A549 (cell line): ENCODE results near the gene ARHGAP42. TPM values are rescaled to one million over a fixed set of nuclear protein-coding genes. Genes with fewer than 3 reads are reported as not detected.

ENCODE experiments used
- ATAC-seq, 2 experiments: fragments of 200-7000 bp in 1 of 2; fragments of >200 bp in 1 of 2; cut with Nextera tagmentation in 1 of 2; cut with Tn5 transposase in 1 of 2; 3 replicates each; pipeline versions ENCODE4 v1.8.0 to v1.9.1; 2018 to 2020; ENCODE audit warnings: mild to moderate bottlenecking in 1 of 2, moderate library complexity in 1 of 2
- CTCF ChIA-PET: fragments of 300-600 bp; sonication (Branson Sonifier 250); formaldehyde crosslinking; extraction: SDS; loops from one replicate; lab custom pipeline; 2021; ENCODE audit warnings: antibody characterized with exemption, inconsistent platforms; lab: Yijun Ruan, JAX
- POLR2A ChIA-PET: fragments of 350-600 bp; formaldehyde crosslinking; extraction: SDS; loops from one replicate; lab custom pipeline; 2021; ENCODE audit warnings: antibody characterized with exemption, inconsistent platforms; lab: Yijun Ruan, JAX
- DNase-seq, 2 experiments: peaks; one replicate each; pipeline versions ENCODE4 v3.0.0 to v3.0.0-alpha.2; 2011 to 2016; ENCODE audit warnings: low read depth in 1 of 2, low spot score in 1 of 2
- FAIRE-seq: peaks from 2 replicates; lab custom pipeline; 2011; peaks lifted over from hg19 to GRCh38; lab: Jason Lieb, UNC
- H3K27ac ChIP-seq, 2 experiments: fragments of >200 bp; sonication (Bioruptor Twin); formaldehyde crosslinking; 3 replicates each; pipeline ENCODE4 v1.5.1; 2016 to 2017
- H3K4me1 ChIP-seq: fragments of >200 bp; sonication (Bioruptor Twin); formaldehyde crosslinking; 3 replicates; pipeline ENCODE4 v1.6.1; 2016
- H3K4me2 ChIP-seq: fragments of >200 bp; sonication (Bioruptor Twin); formaldehyde crosslinking; 3 replicates; pipeline ENCODE4 v1.6.1; 2016
- H3K4me3 ChIP-seq: fragments of >200 bp; sonication (Bioruptor Twin); formaldehyde crosslinking; 3 replicates; pipeline ENCODE4 v1.5.1; 2016
- H3K9me3 ChIP-seq: fragments of >200 bp; sonication (Bioruptor Twin); formaldehyde crosslinking; 3 replicates; pipeline ENCODE4 v1.6.1; 2016
- CBX8 ChIP-seq: fragments of 200-600 bp; sonication (generic); IDR thresholded peaks from 2 replicates; pipeline ENCODE4 v1.6.1; 2016
- CEBPB ChIP-seq, 2 experiments: fragments of >200 bp in 1 of 2; sonication (Bioruptor Twin) in 1 of 2; formaldehyde crosslinking in 1 of 2; IDR thresholded peaks; 2 replicates each; pipeline ENCODE4 v1.6.1; 2012 to 2016
- EHF ChIP-seq: fragments of 250-450 bp; sonication (Bioruptor Pico); IDR thresholded peaks from 2 replicates; pipeline ENCODE4 v1.5.0; 2020; ENCODE audit warnings: mild to moderate bottlenecking
- EHMT2 ChIP-seq: fragments of 200-600 bp; sonication (generic); IDR thresholded peaks from 2 replicates; pipeline ENCODE4 v1.6.1; 2016; ENCODE audit warnings: antibody characterized with exemption, low read depth, mild to moderate bottlenecking, moderate library complexity
- FOSL2 ChIP-seq, 2 experiments: fragments of 450-650 bp in 1 of 2; fragments of >200 bp in 1 of 2; sonication (Bioruptor Twin) in 1 of 2; formaldehyde crosslinking; IDR thresholded peaks; 2 replicates each; pipeline versions ENCODE4 v1.5.0 to v1.6.1; 2016 to 2020; ENCODE audit warnings: mild to moderate bottlenecking in 1 of 2, moderate library complexity in 1 of 2
- FOXS1 ChIP-seq: fragments of 250-450 bp; sonication (Bioruptor Pico); IDR thresholded peaks from 2 replicates; pipeline ENCODE4 v1.5.0; 2020; ENCODE audit warnings: mild to moderate bottlenecking, moderate library complexity
- GATA3 ChIP-seq: IDR thresholded peaks from 2 replicates; pipeline ENCODE4 v1.6.1; 2012; ENCODE audit warnings: borderline replicate concordance
- HEYL ChIP-seq: fragments of 250-450 bp; sonication (Bioruptor Pico); IDR thresholded peaks from 2 replicates; pipeline ENCODE4 v1.8.0; 2021; ENCODE audit warnings: mild to moderate bottlenecking, moderate library complexity
- HMGXB4 ChIP-seq: fragments of 250-450 bp; sonication (Bioruptor Pico); IDR thresholded peaks from 2 replicates; pipeline ENCODE4 v1.5.0; 2021; ENCODE audit warnings: mild to moderate bottlenecking, moderate library complexity, borderline replicate concordance
- HOXB13 ChIP-seq: fragments of 250-450 bp; sonication (Bioruptor Pico); IDR thresholded peaks from 2 replicates; pipeline ENCODE4 v1.5.0; 2020; ENCODE audit warnings: low read depth, mild to moderate bottlenecking, moderate library complexity
- JUN ChIP-seq, 2 experiments: fragments of >200 bp; sonication (Bioruptor Twin); formaldehyde crosslinking; IDR thresholded peaks; 2 replicates in 1 of 2; 3 replicates in 1 of 2; pipeline ENCODE4 v1.6.1; 2016 to 2017
- KDM5A ChIP-seq: fragments of 200-600 bp; sonication (generic); IDR thresholded peaks from 2 replicates; pipeline ENCODE4 v1.6.1; 2016; ENCODE audit warnings: antibody characterized with exemption, mild to moderate bottlenecking
- MAFK ChIP-seq: fragments of 450-650 bp; IDR thresholded peaks from 2 replicates; pipeline ENCODE4 v1.6.1; 2014; ENCODE audit not compliant: partially characterized antibody
- MAZ ChIP-seq: fragments of 150-350 bp; IDR thresholded peaks from 2 replicates; pipeline ENCODE4 v1.6.1; 2014; ENCODE audit warnings: antibody characterized with exemption, low read depth, low read length, borderline replicate concordance
- MYC ChIP-seq: IDR thresholded peaks from 2 replicates; pipeline ENCODE4 v1.6.1; 2012; ENCODE audit warnings: mild to moderate bottlenecking, inconsistent platforms, low read length, improper control_type of control experiment, borderline replicate concordance
- NFE2L2 ChIP-seq: fragments of 150-350 bp; conservative IDR thresholded peaks from 2 replicates; pipeline ENCODE4 v1.6.1; 2014; ENCODE audit warnings: low read length
- PHF8 ChIP-seq: fragments of 200-600 bp; sonication (generic); IDR thresholded peaks from 2 replicates; pipeline ENCODE4 v1.6.1; 2016; ENCODE audit warnings: low read depth, mild to moderate bottlenecking, antibody characterized with exemption, moderate library complexity, borderline replicate concordance
- POLR2A ChIP-seq: IDR thresholded peaks from 2 replicates; pipeline ENCODE4 v1.6.1; 2012; ENCODE audit warnings: mild to moderate bottlenecking, low read length
- POLR2AphosphoS2 ChIP-seq: conservative IDR thresholded peaks from 2 replicates; pipeline ENCODE4 v1.6.1; 2012; ENCODE audit warnings: low read length, improper control_type of control experiment, inconsistent platforms
- REST ChIP-seq: fragments of 200-600 bp; sonication (generic); IDR thresholded peaks from 2 replicates; pipeline ENCODE4 v1.6.1; 2016; ENCODE audit warnings: antibody characterized with exemption, mild to moderate bottlenecking, moderate library complexity
- RFX5 ChIP-seq: fragments of 450-650 bp; IDR thresholded peaks from 2 replicates; pipeline ENCODE4 v1.7.1; 2014; ENCODE audit warnings: antibody characterized with exemption, mild to moderate bottlenecking, moderate library complexity
- RNF2 ChIP-seq: fragments of 200-600 bp; sonication (generic); IDR thresholded peaks from 2 replicates; pipeline ENCODE4 v1.6.1; 2016; ENCODE audit warnings: low read depth, mild to moderate bottlenecking, antibody characterized with exemption, moderate library complexity, borderline replicate concordance
- SREBF2 ChIP-seq: fragments of 450-650 bp; IDR thresholded peaks from 2 replicates; pipeline ENCODE4 v1.6.1; 2014; ENCODE audit warnings: mild to moderate bottlenecking, moderate library complexity
- TP53 ChIP-seq: fragments of 250-450 bp; sonication (Bioruptor Pico); IDR thresholded peaks from 2 replicates; pipeline ENCODE4 v1.5.0; 2021; ENCODE audit warnings: mild to moderate bottlenecking, moderate library complexity
- ZNF302 ChIP-seq: fragments of 250-450 bp; sonication (Bioruptor Pico); IDR thresholded peaks from 2 replicates; pipeline ENCODE4 v1.9.0; 2021; ENCODE audit warnings: inconsistent platforms, mild to moderate bottlenecking, moderate library complexity
- WGBS: methylation state at CpG from one replicate; pipeline ENCODE4 v1.1.6; 2017; ENCODE audit errors: missing lambda C conversion rate; 5-methylcytosine and 5-hydroxymethylcytosine counted together
- polyA plus RNA-seq, 4 experiments: library from polyadenylated mRNA; depleted of rRNA in 3 of 4; stranded (reverse); fragments of >200 nt; fragmentation: RNase III in 1 of 4; extraction: RNeasy Plus Mini Kit Qiagen cat#74134 plus additional on column Dnase treatment in 1 of 4; gene quantifications; 2 replicates in 3 of 4; 3 replicates in 1 of 4; pipeline ENCODE4 v1.2.3, GENCODE V29; 2011 to 2017

The ARHGAP42 gene
- polyA plus RNA-seq, 2 of the 4 experiments (the other 2 are of a cell fraction) = 5.1 to 17.0 TPM

- peak in 1 of 2 experiments; percentile 29 for DNase-seq
- H3K4me1 ChIP-seq = peaks cover 33% of the 10 kb centered on the region; the same call in 2 of the 3 replicates
- peak overlapping the region in 1 of 2 experiments; percentile 11; a peak in 2 of 6 replicates for H3K27ac ChIP-seq
- ChIA-PET CTCF (interaction anchor here (1.7 kb wide), 1 partner anchor 9 kb away, joined by 6 read pairs; no protein-coding TSS in a partner anchor), POLR2A (no interaction called here)
- 59% methylated on average over 5 of the region's 5 CpGs for WGBS
- H3K4me2 ChIP-seq = 0 out of 3 replicates have a peak overlapping the region, but pooled peaks have one; percentile 25
- H3K9me3 ChIP-seq = no peaks in the 10 kb centered on the region
- TF ChIP-seq RNF2 (no peak), GATA3 (no peak), PHF8 (no peak), HMGXB4 (no peak), EHF (CRISPR knock-in tag) (no peak), ZNF302 (CRISPR knock-in tag) (no peak), POLR2A (no peak), JUN (IDR thresholded peaks at IDR 0.05) (no peak), CBX8 (no peak), KDM5A (no peak), SREBF2 (no peak), TP53 (CRISPR knock-in tag) (no peak), POLR2AphosphoS2 (no peak), RFX5 (no peak), NFE2L2 (no peak), MYC (no peak), CEBPB (IDR thresholded peaks at IDR 0.05) (no peak), HEYL (CRISPR knock-in tag) (no peak), MAFK (no peak)
- no peak for FAIRE-seq
- ATAC-seq = peak in 1 of 2 experiments; percentile 65; a peak in 3 of 6 replicates
- H3K4me3 ChIP-seq = no peak overlapping the region
Observed at GRCh38 chr11:100785148-100785983, 98.3 kb downstream of the ARHGAP42 start.

GRCh38 chr11:100788561-100789295 is 101.6 kb downstream of the ARHGAP42 start:
- POLR2A ChIA-PET = no interaction called here

GRCh38 chr11:100789500-100789899 is 102.4 kb downstream of the ARHGAP42 start:
- Histone ChIP-seq H3K9me3 (no peaks in the 10 kb centered on the region), H3K4me1 (peaks cover 49% of the 10 kb centered on the region), H3K4me3 (no peak overlapping the region), H3K27ac (peak overlapping the region; percentile 50 to 71), H3K4me2 (no peak overlapping the region)
- WGBS = 81% methylated on average over 6 of the region's 6 CpGs
- ChIA-PET CTCF (no interaction called here), POLR2A (no interaction called here)
- FAIRE-seq (no peak), ATAC-seq (no peak; a peak in 1 of 6 replicates), DNase-seq (peak in 1 of 2 experiments; percentile 44)
- TF ChIP-seq REST (no peak), HOXB13 (peak; percentile 86; the same call in 1 of the 2 replicates), FOSL2 (IDR thresholded peaks at IDR 0.05) (no peak), FOSL2 (CRISPR knock-in tag; IDR thresholded peaks at IDR 0.05) (peak; percentile 39), FOXS1 (CRISPR knock-in tag) (peak; percentile 63; the same call in 1 of the 2 replicates), GATA3 (no peak), CEBPB (IDR thresholded peaks at IDR 0.05) (no peak), NFE2L2 (peak; percentile 97), EHMT2 (no peak)

More at GRCh38 chr11:100788561-100789295, 101.6 kb downstream of the ARHGAP42 start:
- FAIRE-seq (no peak), ATAC-seq (no peak), DNase-seq (no peak)
- Histone ChIP-seq H3K4me2 (no peak overlapping the region), H3K4me1 (peaks cover 50% of the 10 kb centered on the region), H3K27ac (peak overlapping the region; percentile 50 to 71; a peak in 5 of 6 replicates), H3K9me3 (no peaks in the 10 kb centered on the region), H3K4me3 (no peak overlapping the region)
- CTCF ChIA-PET = no interaction called here
- TF ChIP-seq MAZ = no peak
- no peak for TF ChIP-seq FOXS1 (CRISPR knock-in tag)
- TF ChIP-seq POLR2A = no peak
- no peak for TF ChIP-seq FOSL2 (IDR thresholded peaks at IDR 0.05)
- TF ChIP-seq FOSL2 (CRISPR knock-in tag; IDR thresholded peaks at IDR 0.05) = no peak
- peak; percentile 84 for TF ChIP-seq MAFK
- 65% methylated on average over 1 of the region's 1 CpG for WGBS
